ENCODE measurements around the gene PRRC2B. TPM values are rescaled to one million over a fixed set of nuclear protein-coding genes. Genes with fewer than 3 reads are reported as not detected.
"Not testable (repeated sequence)": the region's sequence is repeated elsewhere in the genome, so short reads cannot be mapped to it uniquely, and the experiment has no call there.

The PRRC2B gene
- total RNA-seq, 4 donors from 2014 or later: 73.7 to 171 (median 98.9) TPM

DNA sequence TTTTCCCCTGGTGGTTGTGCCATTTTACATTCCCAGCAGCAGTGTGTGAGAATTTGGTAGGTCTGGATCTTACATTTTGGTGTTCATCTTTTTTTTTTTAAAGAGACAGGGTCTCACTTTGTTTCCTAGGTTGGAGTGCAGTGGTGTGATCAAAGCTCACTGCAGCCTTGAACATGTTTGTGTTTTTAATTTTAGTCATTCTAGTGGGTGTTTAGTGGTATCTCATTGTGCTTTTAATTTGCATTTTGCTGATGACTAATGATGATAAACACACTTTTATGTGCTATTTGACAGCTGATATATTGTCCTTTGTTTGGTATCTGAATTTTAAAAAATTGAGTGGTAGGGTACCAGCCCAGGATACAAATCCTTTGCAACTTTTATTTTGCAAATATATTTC is 55.4 kb downstream of the PRRC2B start:
- intact Hi-C loops (cut with DNase I; ENCODE audit: low total_unique reads): no loop called here
- in situ Hi-C loops (cut with MboI; ENCODE audit: low pct_ligation_motif_present in 1 of 4, low pct_unique_long_range_greater_than_20kb in 1 of 4, low sequenced_read_pairs in 3 of 4): no loop called here
- TF ChIP-seq POLR2AphosphoS5 (IDR thresholded peaks at IDR 0.05) (no peak), POLR2A (IDR thresholded peaks at IDR 0.05) (no peak), EP300 (IDR thresholded peaks at IDR 0.05; ENCODE audit: low read depth) (no peak)
- TF ChIP-seq, protein P1, sequence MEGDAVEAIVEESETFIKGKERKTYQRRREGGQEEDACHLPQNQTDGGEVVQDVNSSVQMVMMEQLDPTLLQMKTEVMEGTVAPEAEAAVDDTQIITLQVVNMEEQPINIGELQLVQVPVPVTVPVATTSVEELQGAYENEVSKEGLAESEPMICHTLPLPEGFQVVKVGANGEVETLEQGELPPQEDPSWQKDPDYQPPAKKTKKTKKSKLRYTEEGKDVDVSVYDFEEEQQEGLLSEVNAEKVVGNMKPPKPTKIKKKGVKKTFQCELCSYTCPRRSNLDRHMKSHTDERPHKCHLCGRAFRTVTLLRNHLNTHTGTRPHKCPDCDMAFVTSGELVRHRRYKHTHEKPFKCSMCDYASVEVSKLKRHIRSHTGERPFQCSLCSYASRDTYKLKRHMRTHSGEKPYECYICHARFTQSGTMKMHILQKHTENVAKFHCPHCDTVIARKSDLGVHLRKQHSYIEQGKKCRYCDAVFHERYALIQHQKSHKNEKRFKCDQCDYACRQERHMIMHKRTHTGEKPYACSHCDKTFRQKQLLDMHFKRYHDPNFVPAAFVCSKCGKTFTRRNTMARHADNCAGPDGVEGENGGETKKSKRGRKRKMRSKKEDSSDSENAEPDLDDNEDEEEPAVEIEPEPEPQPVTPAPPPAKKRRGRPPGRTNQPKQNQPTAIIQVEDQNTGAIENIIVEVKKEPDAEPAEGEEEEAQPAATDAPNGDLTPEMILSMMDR (IDR thresholded peaks at IDR 0.05): no peak

DNA sequence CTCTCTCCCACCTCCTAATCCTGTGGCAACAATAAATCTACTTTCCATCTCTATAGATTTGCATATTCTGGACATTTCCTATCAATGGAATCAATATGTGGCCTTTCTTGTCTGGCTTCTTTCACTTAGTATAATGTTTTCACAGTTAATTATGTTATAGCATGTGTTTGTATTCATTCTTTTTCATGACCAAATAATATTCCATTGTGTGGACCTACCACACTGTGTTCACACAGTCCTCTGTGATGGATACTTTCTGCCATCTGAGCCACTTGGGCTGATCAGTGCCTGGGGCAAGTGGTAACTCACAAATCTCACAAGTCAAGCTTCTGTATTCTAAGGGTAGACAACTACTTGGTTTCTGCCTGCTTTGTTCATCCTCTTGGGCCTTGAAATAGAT is 60.1 kb downstream of the PRRC2B start:
- no peaks in the 10 kb centered on the region for H3K4me1 ChIP-seq
- intact Hi-C loops (cut with DNase I; ENCODE audit: low total_unique reads): no loop called here
- no peak overlapping the region for H3K27ac ChIP-seq
- no peak overlapping the region for H3K4me3 ChIP-seq
- in situ Hi-C loops (cut with MboI; ENCODE audit: low pct_ligation_motif_present in 1 of 4, low pct_unique_long_range_greater_than_20kb in 1 of 4, low sequenced_read_pairs in 3 of 4): loop anchor here in 1 of 4 donors (25.0 kb wide), 1 partner anchor 292 kb away; no protein-coding TSS in a partner anchor
- H3K9me3 ChIP-seq: no peaks in the 10 kb centered on the region
- no peak for DNase-seq
- no peaks in the 10 kb centered on the region for H3K27me3 ChIP-seq
- no peak for TF ChIP-seq POLR2A (IDR thresholded peaks at IDR 0.05)
- no peak for TF ChIP-seq POLR2AphosphoS5 (IDR thresholded peaks at IDR 0.05)
- TF ChIP-seq, protein P1 (IDR thresholded peaks at IDR 0.05): no peak
- no peak for TF ChIP-seq EP300 (IDR thresholded peaks at IDR 0.05; ENCODE audit: low read depth)
- peaks cover 0 to 75% (median 33%) of the 10 kb centered on the region in 4 donors for H3K36me3 ChIP-seq

More for the DNA sequence above, 55.4 kb downstream of the PRRC2B start:
- no peaks in the 10 kb centered on the region for H3K27me3 ChIP-seq
- no peak overlapping the region for H3K27ac ChIP-seq
- DNase-seq: no peak
- H3K4me3 ChIP-seq: no peak overlapping the region
- no peaks in the 10 kb centered on the region for H3K9me3 ChIP-seq
- H3K4me1 ChIP-seq: no peaks in the 10 kb centered on the region
- H3K36me3 ChIP-seq: peaks cover 0 to 79% (median 37%) of the 10 kb centered on the region in 4 donors

DNA sequence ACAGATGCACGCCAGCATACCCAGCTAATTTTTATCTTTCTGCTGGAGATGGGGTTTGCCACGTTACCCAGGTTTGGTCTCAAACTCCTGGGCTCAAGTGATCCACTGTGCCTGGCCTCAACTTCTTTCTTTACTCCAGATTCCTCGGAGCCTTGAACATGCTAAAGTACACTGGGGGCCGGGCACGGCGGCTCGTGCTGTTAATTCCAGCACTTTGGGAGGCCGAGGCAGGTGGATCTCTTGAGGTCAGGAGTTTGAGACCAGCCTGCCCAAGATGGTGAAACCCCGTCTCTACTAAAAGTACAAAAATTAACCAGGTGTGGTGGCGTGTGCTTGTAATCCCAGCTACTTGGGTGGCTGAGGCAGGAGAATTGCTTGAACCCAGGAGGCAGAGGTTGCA is 61.8 kb downstream of the PRRC2B start:
- intact Hi-C loops (cut with DNase I; ENCODE audit: low total_unique reads): not testable (repeated sequence)

DNA sequence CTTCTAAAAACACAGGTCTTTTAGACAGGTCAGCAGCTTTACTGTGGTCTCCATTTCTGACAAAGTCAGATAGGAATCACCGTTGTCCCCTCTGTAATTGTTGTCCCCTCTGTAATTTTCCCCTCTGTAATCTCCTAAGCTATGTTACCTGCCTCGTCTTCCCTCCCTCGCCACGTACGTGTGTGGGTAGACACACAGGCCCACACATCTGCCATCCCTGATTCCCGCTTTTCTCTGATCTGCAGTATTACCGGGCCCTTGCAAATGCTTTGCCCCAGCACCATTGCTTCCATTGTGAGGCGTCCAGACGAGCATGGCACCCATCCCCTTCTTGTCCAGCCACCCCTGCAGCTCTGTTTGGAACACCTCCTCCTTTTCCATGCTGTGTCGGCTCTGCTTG is 63.9 kb downstream of the PRRC2B start:
- in situ Hi-C loops (cut with MboI; ENCODE audit: low pct_ligation_motif_present in 1 of 4, low pct_unique_long_range_greater_than_20kb in 1 of 4, low sequenced_read_pairs in 3 of 4): loop anchor here in 1 of 4 donors (25.0 kb wide), 1 partner anchor 295 kb away; no protein-coding TSS in a partner anchor
- Histone ChIP-seq H3K27ac (no peak overlapping the region), H3K9me3 (no peaks in the 10 kb centered on the region), H3K36me3 (peaks cover 0 to 78% (median 37%) of the 10 kb centered on the region in 4 donors), H3K4me1 (no peaks in the 10 kb centered on the region), H3K4me3 (no peak overlapping the region), H3K27me3 (no peaks in the 10 kb centered on the region)
- intact Hi-C loops (cut with DNase I; ENCODE audit: low total_unique reads): no loop called here
- WGBS, 2 donors (ENCODE audit: low coverage in 1 of 2): 90 to 97% methylated on average over 7 to 10 of the region's 10 CpGs
- TF ChIP-seq EP300 (IDR thresholded peaks at IDR 0.05; ENCODE audit: low read depth): no peak
- TF ChIP-seq POLR2AphosphoS5 (IDR thresholded peaks at IDR 0.05): no peak
- TF ChIP-seq, protein P1 (IDR thresholded peaks at IDR 0.05): no peak
- no peak for TF ChIP-seq POLR2A (IDR thresholded peaks at IDR 0.05)
- DNase-seq: no peak

More for the DNA sequence above, 61.8 kb downstream of the PRRC2B start:
- not testable (repeated sequence) for DNase-seq, H3K4me3 ChIP-seq, H3K4me1 ChIP-seq, H3K27me3 ChIP-seq, H3K27ac ChIP-seq, H3K9me3 ChIP-seq
- in situ Hi-C loops (cut with MboI; ENCODE audit: low pct_ligation_motif_present in 1 of 4, low pct_unique_long_range_greater_than_20kb in 1 of 4, low sequenced_read_pairs in 3 of 4): loop anchor here in 1 of 4 donors (25.0 kb wide), 1 partner anchor 293 kb away; no protein-coding TSS in a partner anchor
- WGBS, 2 donors (ENCODE audit: low coverage in 1 of 2): 93 to 96% methylated on average over 4 to 10 of the region's 10 CpGs
- peaks cover 0 to 82% (median 38%) of the 10 kb centered on the region in 4 donors for H3K36me3 ChIP-seq

DNA sequence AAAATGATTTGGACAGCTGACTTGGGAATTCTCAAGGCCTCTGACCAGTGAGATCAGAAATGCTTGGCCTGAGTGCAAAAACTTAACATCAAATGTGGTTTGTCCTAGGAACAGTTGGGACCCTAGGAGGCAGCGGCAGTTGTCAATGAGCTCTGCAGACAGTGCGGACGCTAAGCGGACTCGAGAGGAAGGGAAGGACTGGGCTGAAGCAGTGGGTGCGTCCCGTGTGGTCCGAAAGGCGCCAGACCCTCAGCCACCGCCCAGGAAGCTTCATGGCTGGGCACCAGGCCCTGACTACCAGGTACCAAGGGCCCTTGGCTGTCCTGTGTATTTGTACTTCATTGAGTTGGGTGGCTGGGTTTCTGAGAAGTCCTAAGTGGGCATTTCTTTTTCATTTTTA is 65.2 kb downstream of the PRRC2B start:
- in situ Hi-C loops (cut with MboI; ENCODE audit: low pct_ligation_motif_present in 1 of 4, low pct_unique_long_range_greater_than_20kb in 1 of 4, low sequenced_read_pairs in 3 of 4) (loop anchor here in 1 of 4 donors (25.0 kb wide), 1 partner anchor 297 kb away; no protein-coding TSS in a partner anchor), intact Hi-C loops (cut with DNase I; ENCODE audit: low total_unique reads) (no loop called here)
- Histone ChIP-seq H3K27ac (no peak overlapping the region), H3K4me3 (no peak overlapping the region), H3K27me3 (no peaks in the 10 kb centered on the region), H3K4me1 (no peaks in the 10 kb centered on the region), H3K36me3 (peaks cover 0 to 72% (median 32%) of the 10 kb centered on the region in 4 donors), H3K9me3 (no peaks in the 10 kb centered on the region)
- no peak for DNase-seq
- WGBS, 2 donors (ENCODE audit: low coverage in 1 of 2): 93% methylated on average over 10 of the region's 10 CpGs; no CpG with 5 or more reads in 1 of the 2 donors
- TF ChIP-seq POLR2A (IDR thresholded peaks at IDR 0.05) (no peak), EP300 (IDR thresholded peaks at IDR 0.05; ENCODE audit: low read depth) (no peak), POLR2AphosphoS5 (IDR thresholded peaks at IDR 0.05) (no peak)
- TF ChIP-seq, protein P1 (IDR thresholded peaks at IDR 0.05): no peak

All from transverse colon (tissue), 4 donors.